GM23338 (cell line): ENCODE data around the gene TENM4. TPM values are rescaled to one million over a fixed set of nuclear protein-coding genes. Genes with fewer than 3 reads are reported as not detected.

ENCODE experiments used
- ATAC-seq: fragments of 200-7000 bp; cut with Tn5 transposase; 3 replicates; pipeline ENCODE4 v1.9.1; 2020
- DNase-seq: peaks from one replicate; pipeline ENCODE4 v3.0.0-alpha.2; 2015; ENCODE audit warnings: low spot score
- H2AFZ ChIP-seq: fragments of 200-600 bp; sonication (generic); 2 replicates; pipeline ENCODE4 v1.8.0; 2016; ENCODE audit warnings: antibody characterized with exemption, mild to moderate bottlenecking, moderate library complexity
- H3F3A ChIP-seq: fragments of 200-600 bp; sonication (generic); replicated peaks from 2 replicates; pipeline ENCODE4 v1.8.0; 2017; ENCODE audit warnings: antibody characterized with exemption, mixed run types, low read depth
- H3K27ac ChIP-seq: fragments of 200-600 bp; sonication (generic); 2 replicates; pipeline ENCODE4 v1.6.1; 2016; ENCODE audit warnings: low read depth
- H3K27me3 ChIP-seq: fragments of 200-600 bp; sonication (generic); 2 replicates; pipeline ENCODE4 v1.8.0; 2016; ENCODE audit warnings: mild to moderate bottlenecking, mixed run types, moderate library complexity; ENCODE audit not compliant: insufficient read depth
- H3K36me3 ChIP-seq: fragments of 200-600 bp; sonication (generic); 2 replicates; pipeline ENCODE4 v1.8.0; 2016; ENCODE audit warnings: mild to moderate bottlenecking; ENCODE audit not compliant: insufficient read depth
- H3K4me1 ChIP-seq: fragments of 200-600 bp; sonication (generic); 2 replicates; pipeline ENCODE4 v1.8.0; 2016; ENCODE audit warnings: mild to moderate bottlenecking, moderate library complexity; ENCODE audit not compliant: insufficient read depth
- H3K4me2 ChIP-seq: fragments of 200-600 bp; sonication (generic); 2 replicates; pipeline ENCODE4 v1.7.1; 2017; ENCODE audit warnings: mixed run types
- H3K4me3 ChIP-seq: fragments of 200-600 bp; sonication (generic); 2 replicates; pipeline ENCODE4 v1.6.1; 2016; ENCODE audit warnings: mixed run types
- H3K79me2 ChIP-seq: fragments of 200-600 bp; sonication (generic); replicated peaks from 2 replicates; pipeline ENCODE4 v1.8.0; 2017; ENCODE audit warnings: mild to moderate bottlenecking; ENCODE audit not compliant: insufficient read depth
- H3K9me2 ChIP-seq: fragments of 200-600 bp; sonication (generic); 2 replicates; pipeline ENCODE4 v1.8.0; 2017; ENCODE audit not compliant: insufficient read depth
- H4K20me1 ChIP-seq: fragments of 200-600 bp; sonication (generic); replicated peaks from 2 replicates; pipeline ENCODE4 v1.8.0; 2017; ENCODE audit warnings: mild to moderate bottlenecking; ENCODE audit not compliant: insufficient read depth
- H3K27ac Mint-ChIP-seq: 2 replicates; pipeline ENCODE4 v1.8.0; 2020; ENCODE audit warnings: inconsistent platforms, mild to moderate bottlenecking, moderate library complexity, mixed read lengths
- H3K27me3 Mint-ChIP-seq: 3 replicates; pipeline ENCODE4 v1.8.0; 2022; ENCODE audit warnings: low read depth, mild to moderate bottlenecking, moderate library complexity, mixed read lengths, inconsistent platforms; ENCODE audit not compliant: insufficient read depth, poor library complexity
- H3K36me3 Mint-ChIP-seq: 3 replicates; pipeline ENCODE4 v1.8.0; 2021; ENCODE audit warnings: low read depth, mild to moderate bottlenecking, inconsistent platforms, moderate library complexity, mixed read lengths
- H3K4me1 Mint-ChIP-seq: 3 replicates; pipeline ENCODE4 v1.8.0; 2020; ENCODE audit warnings: mild to moderate bottlenecking, inconsistent platforms, mixed read lengths
- H3K4me3 Mint-ChIP-seq: 3 replicates; pipeline ENCODE4 v1.8.0; 2021; ENCODE audit warnings: moderate library complexity, mild to moderate bottlenecking, inconsistent platforms, mixed read lengths
- H3K9me3 Mint-ChIP-seq: 3 replicates; pipeline ENCODE4 v1.8.0; 2020; ENCODE audit warnings: moderate library complexity, mild to moderate bottlenecking, inconsistent platforms, mixed read lengths
- CREB1 ChIP-seq: fragments of 250-450 bp; sonication (Bioruptor Pico); IDR thresholded peaks from 2 replicates; pipeline ENCODE4 v1.5.0; 2020; ENCODE audit warnings: low read depth, mild to moderate bottlenecking, moderate library complexity
- CTCF ChIP-seq, 2 experiments: fragments of 200-600 bp in 1 of 2; sonication (generic) in 1 of 2; conservative IDR thresholded peaks; 2 replicates each; pipeline versions ENCODE4 v1.5.1 to v1.6.1; 2016 to 2017; ENCODE audit warnings: antibody characterized with exemption in 2 of 2, low read depth in 2 of 2, mild to moderate bottlenecking in 2 of 2, moderate library complexity in 1 of 2
- ETS1 ChIP-seq: IDR thresholded peaks from 2 replicates; pipeline ENCODE4 v1.6.1; 2016; ENCODE audit warnings: antibody characterized with exemption
- EZH2 ChIP-seq: fragments of 200-600 bp; sonication (generic); IDR thresholded peaks from one replicate; pipeline ENCODE4 v1.8.0; 2017; ENCODE audit warnings: antibody characterized with exemption, mild to moderate bottlenecking, low read depth; ENCODE audit not compliant: unreplicated experiment
- EZH2phosphoT487 ChIP-seq: fragments of 200-600 bp; sonication (generic); IDR thresholded peaks from one replicate; pipeline ENCODE4 v1.8.1; 2018; ENCODE audit warnings: antibody characterized with exemption; ENCODE audit not compliant: unreplicated experiment
- REST ChIP-seq: IDR thresholded peaks from one replicate; pipeline ENCODE4 v1.6.1; 2018; ENCODE audit warnings: antibody characterized with exemption; ENCODE audit not compliant: unreplicated experiment
- STAT1 ChIP-seq: IDR thresholded peaks from one replicate; pipeline ENCODE4 v1.6.1; 2016; ENCODE audit warnings: antibody characterized with exemption; ENCODE audit not compliant: unreplicated experiment
- ZNF114 ChIP-seq: fragments of 250-450 bp; sonication (Bioruptor Pico); IDR thresholded peaks from 2 replicates; pipeline ENCODE4 v1.5.0; 2020; ENCODE audit warnings: mild to moderate bottlenecking, moderate library complexity
- ZNF331 ChIP-seq: fragments of 250-450 bp; sonication (Bioruptor Pico); IDR thresholded peaks from 2 replicates; pipeline ENCODE4 v1.5.0; 2020; ENCODE audit warnings: low read depth, mild to moderate bottlenecking, moderate library complexity
- ZNF462 ChIP-seq: fragments of 250-450 bp; sonication (Bioruptor Pico); IDR thresholded peaks from 2 replicates; pipeline ENCODE4 v1.5.0; 2020; ENCODE audit warnings: mild to moderate bottlenecking, moderate library complexity
- polyA plus RNA-seq: library from polyadenylated mRNA; unstranded; fragments of >200 nt; fragmentation: Nextera tagmentation; extraction: Ambion mirVana; gene quantifications from 2 replicates; pipeline ENCODE4 v1.2.1, GENCODE V29; 2016
- total RNA-seq: library from RNA; depleted of rRNA; stranded (reverse); fragments of >200 nt; shearing (Covaris generic); gene quantifications from 2 replicates; pipeline ENCODE4 v1.2.3, GENCODE V29; 2014

Gene TENM4
- total and polyA plus RNA-seq, 2 experiments from 2014 or later: 7.3 TPM

GRCh38 chr11:78620159-78620558, 820.7 kb downstream of the TENM4 start:
- Histone ChIP-seq H3K4me1 (no peaks in the 10 kb centered on the region), H3K4me3 (no peak overlapping the region), H3K4me2 (no peak overlapping the region), H3K36me3 (no peaks in the 10 kb centered on the region), H3K79me2 (no peaks in the 10 kb centered on the region), H3K27me3 (no peaks in the 10 kb centered on the region), H3F3A (no peaks in the 10 kb centered on the region), H3K9me2 (0 out of 2 replicates have a peak, but pooled peaks cover 3% of the 10 kb centered on the region), H3K27ac (no peak overlapping the region), H2AFZ (no peak overlapping the region), H4K20me1 (no peaks in the 10 kb centered on the region)
- Mint-ChIP-seq H3K27me3 (no peaks in the 10 kb centered on the region), H3K27ac (no peak overlapping the region), H3K4me3 (no peak overlapping the region), H3K9me3 (peaks cover 16% of the 10 kb centered on the region), H3K4me1 (no peaks in the 10 kb centered on the region), H3K36me3 (peaks cover 11% of the 10 kb centered on the region; the same call in 2 of the 3 replicates)
- ATAC-seq (no peak), DNase-seq (no peak)
- TF ChIP-seq EZH2phosphoT487: no peak
- TF ChIP-seq REST: no peak
- no peak for TF ChIP-seq STAT1
- TF ChIP-seq ZNF331 (CRISPR knock-in tag): no peak
- TF ChIP-seq EZH2: no peak
- no peak for TF ChIP-seq ZNF114 (CRISPR knock-in tag)
- no peak for TF ChIP-seq ZNF462 (CRISPR knock-in tag)
- TF ChIP-seq CREB1 (CRISPR knock-in tag): no peak
- TF ChIP-seq CTCF (conservative IDR thresholded peaks at IDR 0.05; ENCODE audit: low read depth in 2 of 2): no peak
- no peak for TF ChIP-seq ETS1
